GM19351 (cell line): Measurements from ENCODE around the gene ANO3.
"Not testable (repeated sequence)": the region's sequence is repeated elsewhere in the genome, so short reads cannot be mapped to it uniquely, and the experiment has no call there.

ENCODE experiments used
- ATAC-seq: cut with Tn5 transposase; IDR thresholded peaks from one replicate; pipeline ENCODE4 v1.9.1; 2021; ENCODE audit warnings: mild to moderate bottlenecking, moderate library complexity; ENCODE audit not compliant: unreplicated experiment

Gene ANO3

DNA sequence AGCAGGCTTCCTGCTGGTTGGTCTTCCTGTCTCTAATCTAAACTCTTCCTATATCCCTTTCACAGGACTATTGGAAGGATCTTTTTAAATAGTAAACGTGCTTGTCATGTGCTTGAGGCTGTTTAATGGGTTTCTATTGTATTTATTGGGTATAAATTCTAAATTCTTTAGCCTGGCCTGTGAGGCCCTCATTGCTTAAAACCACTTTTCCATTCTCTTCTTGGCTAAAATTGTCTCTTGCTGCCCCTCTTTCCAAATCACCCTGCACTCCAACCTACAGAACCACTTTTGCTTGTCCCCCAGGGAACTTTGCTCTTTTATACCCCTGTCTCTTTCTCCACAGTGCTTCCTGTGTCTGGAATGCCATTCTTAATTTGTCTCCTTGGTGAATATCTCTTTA is 286.5 kb downstream of the ANO3 start:
- ATAC-seq = no peak

GRCh38 chr11:26620282-26621045 is 288.5 kb downstream of the ANO3 start:
- no peak for ATAC-seq

GRCh38 chr11:26621132-26621531 is 289.2 kb downstream of the ANO3 start:
- ATAC-seq = no peak

- ATAC-seq = no peak
Measured at GRCh38 chr11:26622181-26622580, 290.3 kb downstream of the ANO3 start.

DNA sequence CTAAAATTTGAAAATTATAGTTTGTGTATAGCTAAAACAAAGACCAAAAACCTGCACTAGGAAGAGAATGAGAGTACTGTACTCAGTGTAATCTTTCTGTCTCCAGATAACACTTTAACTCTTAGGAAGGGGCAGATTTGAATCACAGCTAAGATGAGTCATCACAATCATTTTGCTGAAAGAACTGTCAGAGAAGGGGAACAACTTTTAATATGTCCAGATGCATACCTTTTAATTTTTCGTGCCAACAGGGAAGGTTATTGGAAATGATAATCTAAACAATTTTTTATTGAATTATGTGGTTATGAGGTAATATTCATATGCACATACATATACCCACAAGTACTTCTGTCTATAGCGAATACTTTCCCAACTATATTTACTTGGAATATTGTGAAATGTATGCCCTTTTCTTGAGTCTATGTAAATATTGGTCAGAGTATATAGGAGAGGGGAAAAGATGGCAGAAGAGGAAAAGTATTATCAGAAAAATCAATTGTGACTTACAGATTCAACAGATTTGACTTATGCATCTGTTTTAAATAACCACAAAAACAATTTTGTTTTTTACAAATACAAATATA is 291.2 kb downstream of the ANO3 start:
- ATAC-seq = peak; percentile 59

DNA sequence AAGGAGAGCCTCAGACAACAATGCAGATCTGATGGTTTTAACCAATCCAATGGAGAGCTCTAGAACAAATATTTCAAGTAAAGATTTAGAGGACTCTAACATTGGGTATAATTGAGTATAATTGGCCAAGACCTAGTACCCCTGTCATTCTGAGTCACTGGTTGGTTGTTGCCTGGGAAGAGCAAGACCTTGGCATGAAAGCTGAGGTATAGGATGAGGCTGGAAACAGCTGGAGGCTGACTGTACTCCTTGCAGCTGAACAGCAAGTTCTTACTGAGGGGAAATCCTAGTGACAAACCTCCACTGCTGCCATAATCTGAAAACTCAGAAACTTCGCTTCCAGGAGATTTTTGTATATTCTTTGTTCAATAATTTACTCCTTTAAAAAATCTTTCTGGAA is 294.4 kb downstream of the ANO3 start:
- no peak for ATAC-seq

DNA sequence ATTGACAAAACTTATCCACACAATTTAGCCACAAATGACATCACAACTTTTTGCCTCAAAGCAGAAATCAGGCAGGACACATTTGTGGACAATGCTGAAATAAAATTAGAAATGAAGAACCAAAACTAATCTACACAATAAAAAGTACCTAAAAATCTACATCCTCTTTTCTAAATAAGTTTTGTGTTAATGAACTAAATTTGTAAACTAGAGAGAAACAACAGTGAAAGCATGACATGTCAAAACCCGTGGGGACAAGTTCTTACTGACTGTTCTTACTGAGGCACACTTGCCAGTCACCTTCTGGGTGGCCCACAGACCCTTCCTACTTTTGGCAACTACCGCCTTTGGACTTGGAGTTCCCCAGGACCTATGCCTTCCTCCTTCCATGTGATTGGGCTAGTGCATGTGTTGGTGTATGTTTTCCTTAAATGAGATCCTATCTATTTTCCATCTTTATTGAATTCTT is 300.8 kb downstream of the ANO3 start:
- peak; percentile 87 for ATAC-seq

DNA sequence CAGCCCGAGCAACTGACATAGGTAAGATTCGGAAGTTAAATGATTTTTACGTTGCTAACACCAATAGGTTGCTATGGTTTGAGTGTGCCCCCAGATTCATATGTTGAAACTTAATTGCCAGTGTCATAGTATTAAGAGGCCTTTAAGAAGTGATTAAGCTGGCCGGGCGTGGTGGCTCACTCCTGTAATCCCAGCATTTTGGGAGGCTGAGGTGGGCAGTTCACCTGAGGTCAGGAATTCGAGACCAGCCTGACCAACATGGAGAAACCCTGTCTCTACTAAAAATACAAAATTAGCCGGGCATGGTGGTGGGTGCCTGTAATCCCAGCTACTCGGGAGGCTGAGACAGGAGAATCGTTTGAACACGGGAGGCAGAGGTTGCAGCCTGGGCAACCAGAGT is 311.4 kb downstream of the ANO3 start:
- not testable (repeated sequence) for ATAC-seq

- peak; percentile 93 for ATAC-seq
Measured at GRCh38 chr11:26649884-26650283, 318.0 kb downstream of the ANO3 start.

GRCh38 chr11:26651916-26652315 is 320.0 kb downstream of the ANO3 start:
- no peak for ATAC-seq

DNA sequence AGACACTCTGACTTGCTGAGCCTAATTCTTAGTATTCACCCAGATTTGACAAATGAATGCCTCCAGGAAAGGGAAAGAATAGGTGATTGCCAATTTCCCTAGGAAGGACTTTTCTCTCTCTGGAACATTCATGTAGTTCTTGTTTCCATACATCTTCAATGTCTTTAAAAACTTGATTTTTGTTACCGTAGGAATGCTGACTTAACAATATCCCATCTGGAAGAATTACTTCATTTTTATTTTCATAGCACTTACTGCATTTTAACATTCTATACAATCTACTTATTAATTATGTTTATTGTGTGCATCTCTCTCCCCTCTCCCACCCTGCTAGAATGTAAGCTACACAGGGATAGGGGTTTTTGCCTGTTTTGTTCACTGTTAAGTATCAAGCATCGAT is 323.4 kb downstream of the ANO3 start:
- ATAC-seq = no peak

DNA sequence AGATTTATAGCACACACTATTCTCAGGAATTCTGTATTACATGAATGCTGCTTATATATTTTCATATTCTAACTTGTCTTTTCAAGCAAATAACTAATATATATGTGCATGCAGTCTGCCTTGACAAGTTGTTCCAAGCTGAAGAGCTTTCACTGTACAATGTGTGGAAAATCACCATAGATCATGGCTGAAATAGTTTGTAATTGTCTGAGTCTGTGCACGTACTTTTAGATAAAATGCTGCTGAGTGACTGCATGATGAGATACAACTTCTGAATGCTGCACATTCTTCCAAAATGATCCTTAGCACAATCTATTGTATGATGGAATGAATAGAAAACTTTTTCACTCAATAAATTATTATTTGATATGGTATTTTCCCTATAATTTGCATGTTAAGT is 331.0 kb downstream of the ANO3 start:
- ATAC-seq = no peak

- ATAC-seq = no peak
Measured at GRCh38 chr11:26665036-26665435, 333.1 kb downstream of the ANO3 start.

GRCh38 chr11:26665946-26666345 is 334.0 kb downstream of the ANO3 start:
- ATAC-seq = no peak

GRCh38 chr11:26675233-26675928 is 343.5 kb downstream of the ANO3 start:
- peak; percentile 40 for ATAC-seq

GRCh38 chr11:26676641-26677040 is 344.7 kb downstream of the ANO3 start:
- no peak for ATAC-seq

GRCh38 chr11:26677566-26677965 is 345.6 kb downstream of the ANO3 start:
- ATAC-seq = no peak

- ATAC-seq = no peak
Measured at GRCh38 chr11:26687351-26687750, 355.4 kb downstream of the ANO3 start.

- no peak for ATAC-seq
Measured at GRCh38 chr11:26688701-26689100, 356.8 kb downstream of the ANO3 start.

- no peak for ATAC-seq
Measured at GRCh38 chr11:26696330-26696729, 364.4 kb downstream of the ANO3 start.

DNA sequence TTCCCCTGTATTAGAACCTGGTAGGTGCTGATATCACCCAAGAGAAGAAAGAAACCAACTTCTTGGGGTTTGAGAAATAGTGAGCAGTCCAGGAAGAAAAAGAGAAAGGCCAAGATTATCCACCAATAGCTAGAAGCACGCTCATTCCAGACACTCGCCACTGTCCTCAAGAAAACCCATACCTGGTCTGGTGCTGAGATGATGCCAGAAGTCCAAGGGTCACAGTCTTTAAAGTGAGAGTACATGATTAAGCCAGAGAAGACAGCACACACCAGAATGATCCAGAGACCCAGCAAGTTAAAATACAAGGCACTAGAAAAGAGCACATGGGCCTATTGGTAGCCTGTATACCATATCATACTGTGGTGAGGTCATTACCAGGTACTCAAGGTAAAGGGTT is 366.3 kb downstream of the ANO3 start:
- no peak for ATAC-seq
